ENCODE results near the gene KATNIP. TPM values are rescaled to one million over a fixed set of nuclear protein-coding genes. Genes with fewer than 3 reads are reported as not detected.

KATNIP gene
- total RNA-seq, 1 experiment from 2014 or later = 18.6 TPM

DNA sequence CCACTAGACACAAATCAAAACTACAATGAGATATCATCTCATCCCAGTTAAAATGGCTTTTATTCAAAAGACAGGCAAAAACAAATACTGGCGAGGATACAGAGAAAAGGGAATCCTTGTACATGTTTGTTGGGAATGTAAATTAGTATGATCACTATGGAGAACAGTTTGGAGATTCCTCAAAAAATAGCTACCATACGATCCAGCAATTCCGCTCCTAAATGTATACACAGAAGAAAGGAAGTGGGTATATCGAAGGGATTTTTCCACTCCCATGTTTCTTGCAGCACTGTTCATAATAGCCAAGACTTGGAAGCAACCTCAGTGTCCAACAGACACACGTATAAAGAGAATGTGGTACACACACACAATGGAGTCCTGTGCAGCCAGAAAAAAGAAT lies 35.3 kb downstream of the KATNIP start:
- Histone ChIP-seq H3K9me3 (replicated peaks) (0 out of 2 replicates have a peak, but pooled peaks cover 7% of the 10 kb centered on the region), H3K4me1 (no peaks in the 10 kb centered on the region)
- no peak for DNase-seq

DNA sequence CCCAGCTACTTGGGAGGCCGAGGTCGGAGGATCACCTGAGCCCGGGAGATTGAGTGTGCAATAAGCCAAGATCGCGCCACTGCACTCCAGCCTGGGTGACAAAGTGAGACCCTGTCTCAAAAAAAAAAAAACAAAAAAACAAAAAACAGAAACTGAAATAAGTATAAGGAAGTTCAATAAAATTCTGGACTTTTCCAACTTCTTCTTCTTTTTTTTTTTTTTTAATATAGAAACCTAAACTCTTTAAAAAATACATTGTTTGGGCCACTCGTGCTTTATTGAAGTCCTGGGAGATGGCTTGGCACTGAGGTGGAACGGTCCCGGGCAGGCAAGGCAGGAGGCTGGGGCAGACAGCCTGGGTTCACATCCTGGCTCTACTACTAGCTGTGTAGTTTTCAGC lies 36.8 kb downstream of the KATNIP start:
- Histone ChIP-seq H3K27me3 (no peaks in the 10 kb centered on the region), H3K4me3 (no peak overlapping the region), H3K36me3 (no peaks in the 10 kb centered on the region), H3K9me3 (replicated peaks) (0 out of 2 replicates have a peak, but pooled peaks cover 7% of the 10 kb centered on the region), H3K4me1 (no peaks in the 10 kb centered on the region), H3K27ac (no peak overlapping the region)
- DNase-seq = no peak

More for the DNA sequence above, 35.3 kb downstream of the KATNIP start:
- Histone ChIP-seq H3K27me3 (no peaks in the 10 kb centered on the region), H3K36me3 (no peaks in the 10 kb centered on the region), H3K27ac (no peak overlapping the region), H3K4me3 (no peak overlapping the region)

DNA sequence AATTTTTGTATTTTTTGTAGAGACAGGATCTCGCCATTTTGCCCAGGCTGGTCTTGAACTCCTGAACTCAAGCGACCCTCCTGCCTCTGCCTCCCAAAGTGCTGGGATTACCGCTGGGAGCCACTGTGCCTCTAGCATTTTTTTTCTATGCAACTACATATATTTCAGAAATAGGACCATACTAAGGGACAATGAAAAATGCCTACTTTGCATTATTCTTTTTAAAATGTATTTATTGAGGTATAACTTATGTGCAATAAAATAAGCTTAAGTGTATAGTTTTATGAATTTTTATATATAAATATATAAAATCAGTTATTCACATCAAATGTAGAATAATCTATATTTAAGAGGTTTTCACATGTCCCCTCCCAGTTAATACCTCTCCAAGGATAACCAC lies 38.1 kb downstream of the KATNIP start:
- Histone ChIP-seq H3K4me3 (no peak overlapping the region), H3K9me3 (replicated peaks) (0 out of 2 replicates have a peak, but pooled peaks cover 7% of the 10 kb centered on the region), H3K27me3 (no peaks in the 10 kb centered on the region), H3K27ac (no peak overlapping the region), H3K4me1 (no peaks in the 10 kb centered on the region), H3K36me3 (no peaks in the 10 kb centered on the region)
- DNase-seq = no peak

DNA sequence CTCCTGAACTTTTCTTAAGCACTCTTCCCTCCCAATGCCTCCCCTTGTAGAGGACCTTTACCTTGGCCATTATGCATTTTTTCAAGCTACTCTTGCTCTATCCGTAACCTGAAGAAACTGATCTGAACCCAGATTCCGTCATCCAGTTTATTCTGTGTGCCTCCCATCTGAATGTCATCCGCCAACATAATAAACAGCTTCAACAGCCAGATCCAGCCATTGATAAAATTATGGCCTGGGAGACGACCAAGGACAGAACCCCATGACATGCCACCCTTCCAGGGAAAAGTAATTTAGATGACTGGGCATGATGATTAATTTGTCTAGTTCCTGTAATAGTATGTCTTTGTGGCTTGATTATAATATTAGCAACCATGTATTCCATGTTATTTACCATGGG lies 41.9 kb downstream of the KATNIP start:
- Histone ChIP-seq H3K9me3 (replicated peaks) (0 out of 2 replicates have a peak, but pooled peaks cover 7% of the 10 kb centered on the region), H3K36me3 (no peaks in the 10 kb centered on the region), H3K27ac (no peak overlapping the region), H3K4me1 (peaks cover 15% of the 10 kb centered on the region), H3K4me3 (no peak overlapping the region), H3K27me3 (no peaks in the 10 kb centered on the region)
- DNase-seq = no peak

DNA sequence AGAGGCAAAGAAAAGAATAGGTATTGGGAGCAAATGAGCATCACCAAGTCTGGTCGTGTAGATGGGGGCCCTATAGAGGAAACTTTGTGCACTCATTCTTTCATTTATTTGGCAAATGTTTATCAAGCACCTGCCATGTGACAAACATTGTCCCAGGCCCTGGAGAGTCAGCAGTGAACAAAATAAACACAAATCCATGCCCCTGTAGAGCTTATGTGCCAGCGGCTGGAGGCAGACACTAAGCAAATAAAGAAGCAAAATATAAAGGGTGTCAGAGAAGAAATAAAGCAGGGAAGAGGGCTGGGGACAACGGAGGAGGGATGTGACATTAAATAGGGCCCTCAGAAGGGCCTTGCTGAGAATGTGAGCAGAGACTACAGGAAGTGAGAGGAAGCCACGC lies 45.5 kb downstream of the KATNIP start:
- Histone ChIP-seq H3K27me3 (no peaks in the 10 kb centered on the region), H3K9me3 (replicated peaks) (no peaks in the 10 kb centered on the region), H3K27ac (peak overlapping the region; percentile 94), H3K36me3 (no peaks in the 10 kb centered on the region), H3K4me1 (peaks cover 38% of the 10 kb centered on the region), H3K4me3 (peak overlapping the region; percentile 9; the same call in 1 of the 2 replicates)
- DNase-seq = no peak

DNA sequence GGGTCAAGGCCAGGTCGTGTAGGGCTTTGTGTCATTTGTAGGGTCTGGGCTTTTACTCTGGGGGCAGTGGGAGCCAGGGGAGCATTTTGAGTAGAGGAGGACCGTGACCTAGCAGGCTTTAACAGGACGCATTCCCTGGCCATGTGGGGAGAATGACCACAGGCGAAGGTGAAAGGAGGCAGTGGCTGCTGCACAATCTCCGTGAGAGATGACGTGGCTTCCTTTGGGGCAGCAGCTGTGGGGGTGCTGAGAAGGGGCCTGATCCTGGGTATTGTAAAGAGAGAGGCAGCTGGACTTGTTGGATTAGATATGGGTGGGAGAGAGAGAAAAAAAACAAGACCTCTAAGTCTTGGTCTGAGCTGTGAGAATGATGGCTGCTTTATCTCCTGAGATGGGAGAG lies 46.0 kb downstream of the KATNIP start:
- Histone ChIP-seq H3K4me1 (peaks cover 38% of the 10 kb centered on the region), H3K36me3 (no peaks in the 10 kb centered on the region), H3K9me3 (replicated peaks) (no peaks in the 10 kb centered on the region), H3K4me3 (peak overlapping the region; percentile 9; the same call in 1 of the 2 replicates), H3K27ac (peak overlapping the region; percentile 94), H3K27me3 (no peaks in the 10 kb centered on the region)
- DNase-seq = peak; percentile 91 to 94

DNA sequence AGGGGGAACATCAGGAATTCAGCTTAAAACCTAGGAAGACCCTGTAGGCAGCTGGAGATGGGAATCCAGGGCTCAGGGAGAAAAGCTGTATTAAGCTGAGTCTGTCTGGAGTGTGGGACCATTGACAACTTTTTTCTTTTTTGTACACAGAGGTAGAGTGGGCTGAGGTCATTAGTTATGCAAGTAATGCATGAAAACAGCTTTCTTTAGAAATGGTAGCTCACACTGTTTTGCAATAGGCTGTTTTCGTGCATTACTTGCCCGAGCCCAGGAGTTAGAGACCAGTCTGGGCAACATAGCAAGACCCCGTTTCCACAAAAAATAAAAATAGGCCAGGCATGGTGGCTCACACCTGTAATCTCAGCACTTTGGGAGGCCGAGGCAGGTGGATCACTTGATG lies 46.5 kb downstream of the KATNIP start:
- H3K4me1 ChIP-seq = peaks cover 38% of the 10 kb centered on the region
- no peak for DNase-seq
- H3K27me3 ChIP-seq = no peaks in the 10 kb centered on the region
- H3K4me3 ChIP-seq = no peak overlapping the region
- no peaks in the 10 kb centered on the region for H3K9me3 ChIP-seq (replicated peaks)
- H3K36me3 ChIP-seq = no peaks in the 10 kb centered on the region
- peak overlapping the region; percentile 94 for H3K27ac ChIP-seq

DNA sequence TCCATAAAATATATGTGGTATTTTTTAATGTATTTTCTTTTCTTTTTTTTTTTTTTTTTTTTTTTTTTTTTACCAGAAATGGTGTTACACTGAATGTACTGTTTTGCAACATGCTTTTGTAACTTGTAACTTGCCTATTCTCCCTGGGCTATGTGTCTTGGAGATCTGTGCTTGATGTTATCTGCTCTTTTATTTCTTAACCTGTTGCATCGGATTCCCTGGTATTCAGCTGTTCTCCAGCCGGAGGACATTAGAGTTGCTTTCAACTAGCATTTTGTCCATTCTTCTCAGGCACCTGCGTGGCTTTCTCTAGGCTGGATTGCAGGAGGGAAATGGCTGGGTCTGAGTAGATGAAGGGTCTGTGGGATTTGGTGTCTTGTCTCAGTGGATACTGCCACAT lies 47.4 kb downstream of the KATNIP start:
- no peaks in the 10 kb centered on the region for H3K36me3 ChIP-seq
- no peak overlapping the region for H3K4me3 ChIP-seq
- no peaks in the 10 kb centered on the region for H3K27me3 ChIP-seq
- no peak overlapping the region for H3K27ac ChIP-seq
- H3K9me3 ChIP-seq (replicated peaks) = no peaks in the 10 kb centered on the region
- no peak for DNase-seq
- peaks cover 38% of the 10 kb centered on the region for H3K4me1 ChIP-seq

DNA sequence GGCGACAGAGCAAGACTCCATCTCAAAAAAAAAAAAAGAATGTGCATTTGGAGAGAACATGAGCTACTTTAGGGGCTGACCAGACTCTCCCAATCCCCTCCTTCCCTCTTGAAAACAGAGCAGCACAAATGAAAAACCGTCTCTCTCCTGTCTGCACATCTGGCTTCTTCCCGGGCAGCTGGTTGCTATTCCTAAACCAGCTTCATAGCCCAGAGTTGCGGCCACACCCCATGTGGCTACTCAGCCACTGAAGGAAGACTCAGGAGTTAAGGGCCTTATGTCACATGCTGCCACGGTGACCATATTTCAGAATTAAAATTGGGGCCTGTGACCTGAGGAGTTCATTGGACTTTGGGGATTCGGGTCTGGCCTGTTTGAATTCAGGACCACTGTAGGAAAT lies 48.3 kb downstream of the KATNIP start:
- peaks cover 38% of the 10 kb centered on the region for H3K4me1 ChIP-seq
- H3K27me3 ChIP-seq = no peaks in the 10 kb centered on the region
- no peak for DNase-seq

DNA sequence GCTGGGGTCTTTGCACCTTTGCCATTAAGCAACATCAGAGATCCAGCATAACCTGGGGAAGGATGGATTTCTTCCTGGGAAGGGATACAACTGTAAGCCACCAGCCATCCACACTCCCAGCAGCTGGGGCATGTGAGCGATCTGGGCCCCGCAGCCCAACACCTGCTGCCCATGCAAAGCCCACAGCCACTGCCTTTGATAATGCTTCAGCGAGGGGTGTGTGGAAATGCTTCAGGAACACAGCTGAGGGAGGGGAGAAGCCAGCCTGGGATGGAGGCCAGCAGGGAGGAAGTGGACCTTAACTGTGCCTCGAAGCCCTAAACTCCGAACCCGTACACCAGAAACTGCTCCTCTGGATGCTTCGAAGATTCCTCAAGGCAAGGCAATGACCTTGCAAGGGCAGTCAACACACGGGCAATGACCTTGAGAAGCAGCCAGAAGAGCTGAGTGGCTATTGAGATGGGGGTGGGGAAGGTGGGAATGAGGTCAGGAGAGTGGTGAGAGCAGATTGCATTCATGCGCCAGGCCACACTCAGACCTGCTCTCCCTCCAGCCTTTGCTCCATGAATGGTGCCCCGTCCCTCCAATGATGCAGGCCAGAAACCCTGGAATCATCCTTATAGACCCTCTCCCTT lies 49.1 kb downstream of the KATNIP start:
- no peaks in the 10 kb centered on the region for H3K36me3 ChIP-seq
- H3K4me1 ChIP-seq = peaks cover 38% of the 10 kb centered on the region
- DNase-seq = peak; percentile 60 to 82
- no peaks in the 10 kb centered on the region for H3K9me3 ChIP-seq (replicated peaks)
- H3K4me3 ChIP-seq = no peak overlapping the region
- no peaks in the 10 kb centered on the region for H3K27me3 ChIP-seq
- H3K27ac ChIP-seq = 0 out of 2 replicates have a peak overlapping the region, but pooled peaks have one; percentile 12

More for the DNA sequence above, 48.3 kb downstream of the KATNIP start:
- no peak overlapping the region for H3K4me3 ChIP-seq
- H3K36me3 ChIP-seq = no peaks in the 10 kb centered on the region
- no peak overlapping the region for H3K27ac ChIP-seq
- H3K9me3 ChIP-seq (replicated peaks) = no peaks in the 10 kb centered on the region

DNA sequence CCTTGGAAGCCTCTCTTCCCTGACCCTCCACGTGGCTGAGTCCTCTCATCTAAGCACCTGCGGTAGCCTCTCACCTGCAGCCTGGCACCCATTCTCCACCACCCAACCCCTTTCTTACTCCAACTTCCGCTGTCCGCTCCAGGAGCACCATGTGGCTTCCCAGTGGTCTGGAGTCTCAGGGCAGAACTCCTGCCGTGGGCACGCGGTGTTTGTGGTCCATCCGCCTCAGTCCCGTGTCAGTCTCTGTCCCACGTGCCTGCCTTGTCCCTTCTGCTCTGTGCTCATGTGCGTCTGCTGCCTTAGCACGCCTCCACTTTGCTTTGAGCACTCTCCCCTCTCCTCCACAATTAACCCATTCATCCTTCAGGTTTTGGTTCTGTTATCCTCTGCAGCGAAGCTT lies 49.7 kb downstream of the KATNIP start:
- no peak for DNase-seq
- H3K36me3 ChIP-seq = no peaks in the 10 kb centered on the region
- no peaks in the 10 kb centered on the region for H3K27me3 ChIP-seq
- H3K4me1 ChIP-seq = peaks cover 38% of the 10 kb centered on the region
- H3K27ac ChIP-seq = no peak overlapping the region
- no peaks in the 10 kb centered on the region for H3K9me3 ChIP-seq (replicated peaks)
- H3K4me3 ChIP-seq = no peak overlapping the region

Other genes with a start within 250 kb of the KATNIP start
- gene IL4R, start 236.2 kb upstream of the KATNIP start, total RNA-seq (2014; rRNA removed; shearing (Covaris generic)) = 71.0 and 75.1 TPM in 2 replicates
- 3.8 and 4.6 TPM in 2 replicates for gene IL21R, start 148.0 kb upstream of the KATNIP start, total RNA-seq (2014; rRNA removed; shearing (Covaris generic))
- gene GTF3C1, start 231 bp upstream of the KATNIP start, total RNA-seq (2014; rRNA removed; shearing (Covaris generic)) = 113 and 124 TPM in 2 replicates

Measured in SJCRH30 (cell line).